A549 (cell line): ENCODE data around the gene SBK2. TPM values are rescaled to one million over a fixed set of nuclear protein-coding genes. Genes with fewer than 3 reads are reported as not detected.
A peak's percentile ranks its signal among the peaks of the same experiment; 100 is the strongest.
"Not testable (repeated sequence)": the region's sequence is repeated elsewhere in the genome, so short reads cannot be mapped to it uniquely, and the experiment has no call there.

ENCODE experiments used
- ATAC-seq, 2 experiments: fragments of 200-7000 bp in 1 of 2; fragments of >200 bp in 1 of 2; cut with Nextera tagmentation in 1 of 2; cut with Tn5 transposase in 1 of 2; 3 replicates each; pipeline versions ENCODE4 v1.8.0 to v1.9.1; 2018 to 2020; ENCODE audit warnings: mild to moderate bottlenecking in 1 of 2, moderate library complexity in 1 of 2
- CTCF ChIA-PET: fragments of 300-600 bp; sonication (Branson Sonifier 250); formaldehyde crosslinking; extraction: SDS; loops from one replicate; lab custom pipeline; 2021; ENCODE audit warnings: antibody characterized with exemption, inconsistent platforms; lab: Yijun Ruan, JAX
- POLR2A ChIA-PET: fragments of 350-600 bp; formaldehyde crosslinking; extraction: SDS; loops from one replicate; lab custom pipeline; 2021; ENCODE audit warnings: antibody characterized with exemption, inconsistent platforms; lab: Yijun Ruan, JAX
- DNase-seq, 2 experiments: peaks; one replicate each; pipeline versions ENCODE4 v3.0.0 to v3.0.0-alpha.2; 2011 to 2016; ENCODE audit warnings: low read depth in 1 of 2, low spot score in 1 of 2
- FAIRE-seq: peaks from 2 replicates; lab custom pipeline; 2011; peaks lifted over from hg19 to GRCh38; lab: Jason Lieb, UNC
- H3K27ac ChIP-seq, 2 experiments: fragments of >200 bp; sonication (Bioruptor Twin); formaldehyde crosslinking; 3 replicates each; pipeline ENCODE4 v1.5.1; 2016 to 2017
- H3K4me1 ChIP-seq: fragments of >200 bp; sonication (Bioruptor Twin); formaldehyde crosslinking; 3 replicates; pipeline ENCODE4 v1.6.1; 2016
- H3K4me2 ChIP-seq: fragments of >200 bp; sonication (Bioruptor Twin); formaldehyde crosslinking; 3 replicates; pipeline ENCODE4 v1.6.1; 2016
- H3K4me3 ChIP-seq: fragments of >200 bp; sonication (Bioruptor Twin); formaldehyde crosslinking; 3 replicates; pipeline ENCODE4 v1.5.1; 2016
- H3K9me3 ChIP-seq: fragments of >200 bp; sonication (Bioruptor Twin); formaldehyde crosslinking; 3 replicates; pipeline ENCODE4 v1.6.1; 2016
- CTCF ChIP-seq: fragments of >200 bp; sonication (Bioruptor Twin); formaldehyde crosslinking; IDR thresholded peaks from 3 replicates; pipeline ENCODE4 v1.5.1; 2016
- FOXS1 ChIP-seq: fragments of 250-450 bp; sonication (Bioruptor Pico); IDR thresholded peaks from 2 replicates; pipeline ENCODE4 v1.5.0; 2020; ENCODE audit warnings: mild to moderate bottlenecking, moderate library complexity
- HDAC2 ChIP-seq: fragments of 200-600 bp; sonication (generic); IDR thresholded peaks from 2 replicates; pipeline ENCODE4 v1.6.1; 2016
- HMGXB4 ChIP-seq: fragments of 250-450 bp; sonication (Bioruptor Pico); IDR thresholded peaks from 2 replicates; pipeline ENCODE4 v1.5.0; 2021; ENCODE audit warnings: mild to moderate bottlenecking, moderate library complexity, borderline replicate concordance
- HOXB13 ChIP-seq: fragments of 250-450 bp; sonication (Bioruptor Pico); IDR thresholded peaks from 2 replicates; pipeline ENCODE4 v1.5.0; 2020; ENCODE audit warnings: low read depth, mild to moderate bottlenecking, moderate library complexity
- JUN ChIP-seq, 2 experiments: fragments of >200 bp; sonication (Bioruptor Twin); formaldehyde crosslinking; IDR thresholded peaks; 2 replicates in 1 of 2; 3 replicates in 1 of 2; pipeline ENCODE4 v1.6.1; 2016 to 2017
- MAX ChIP-seq: IDR thresholded peaks from 2 replicates; pipeline ENCODE4 v1.6.1; 2012
- MAZ ChIP-seq: fragments of 150-350 bp; IDR thresholded peaks from 2 replicates; pipeline ENCODE4 v1.6.1; 2014; ENCODE audit warnings: antibody characterized with exemption, low read depth, low read length, borderline replicate concordance
- PHF8 ChIP-seq: fragments of 200-600 bp; sonication (generic); IDR thresholded peaks from 2 replicates; pipeline ENCODE4 v1.6.1; 2016; ENCODE audit warnings: low read depth, mild to moderate bottlenecking, antibody characterized with exemption, moderate library complexity, borderline replicate concordance
- POLR2A ChIP-seq: IDR thresholded peaks from 2 replicates; pipeline ENCODE4 v1.6.1; 2012; ENCODE audit warnings: mild to moderate bottlenecking, low read length
- REST ChIP-seq: fragments of 200-600 bp; sonication (generic); IDR thresholded peaks from 2 replicates; pipeline ENCODE4 v1.6.1; 2016; ENCODE audit warnings: antibody characterized with exemption, mild to moderate bottlenecking, moderate library complexity
- TFCP2L1 ChIP-seq: fragments of 250-450 bp; sonication (Bioruptor Pico); IDR thresholded peaks from 2 replicates; pipeline ENCODE4 v1.5.0; 2021; ENCODE audit warnings: mild to moderate bottlenecking
- ZSCAN20 ChIP-seq: fragments of 250-450 bp; sonication (Bioruptor Pico); IDR thresholded peaks from 2 replicates; pipeline ENCODE4 v1.8.0; 2022; ENCODE audit warnings: mild to moderate bottlenecking, moderate library complexity
- WGBS: methylation state at CpG from one replicate; pipeline ENCODE4 v1.1.6; 2017; ENCODE audit errors: missing lambda C conversion rate; 5-methylcytosine and 5-hydroxymethylcytosine counted together
- polyA plus RNA-seq, 4 experiments: library from polyadenylated mRNA; depleted of rRNA in 3 of 4; stranded (reverse); fragments of >200 nt; fragmentation: RNase III in 1 of 4; extraction: RNeasy Plus Mini Kit Qiagen cat#74134 plus additional on column Dnase treatment in 1 of 4; gene quantifications; 2 replicates in 3 of 4; 3 replicates in 1 of 4; pipeline ENCODE4 v1.2.3, GENCODE V29; 2011 to 2017

Gene SBK2
- polyA plus RNA-seq, 2 of the 4 experiments (the other 2 are of a cell fraction) = 0.89 to 1.1 TPM

GRCh38 chr19:55584871-55585270 lies 47.9 kb upstream of the SBK2 start:
- no peak for TF ChIP-seq ZSCAN20 (CRISPR knock-in tag)
- TF ChIP-seq FOXS1 (CRISPR knock-in tag) = no peak
- TF ChIP-seq REST = no peak
- TF ChIP-seq TFCP2L1 (CRISPR knock-in tag) = no peak
- TF ChIP-seq HMGXB4 = no peak
- no peak for TF ChIP-seq HOXB13
- TF ChIP-seq JUN (IDR thresholded peaks at IDR 0.05) = no peak
- TF ChIP-seq CTCF = no peak
- no peak for TF ChIP-seq MAZ
- no peak for TF ChIP-seq POLR2A
- TF ChIP-seq PHF8 = no peak
- TF ChIP-seq HDAC2 = no peak
- no peak overlapping the region for H3K27ac ChIP-seq
- CTCF ChIA-PET = interaction anchor here (0.9 to 3.4 kb wide), 4 partner anchors 14 to 117 kb away, joined by 3 to 17 read pairs (median 4); partner anchors contain the start of gene FIZ1
- no peak overlapping the region for H3K4me3 ChIP-seq
- H3K4me2 ChIP-seq = no peak overlapping the region
- ATAC-seq = no peak
- no peak for FAIRE-seq
- H3K4me1 ChIP-seq = peaks cover 34% of the 10 kb centered on the region
- POLR2A ChIA-PET = interaction anchor here (0.8 to 1.4 kb wide), 3 partner anchors 15 to 108 kb away, joined by 3 to 7 read pairs (median 3); partner anchors contain the start of genes FIZ1, ZNF628 and ZNF865
- no peaks in the 10 kb centered on the region for H3K9me3 ChIP-seq
- 93% methylated on average over 11 of the region's 11 CpGs for WGBS
- DNase-seq = no peak

GRCh38 chr19:55583897-55584296 lies 47.0 kb upstream of the SBK2 start:
- peaks cover 39% of the 10 kb centered on the region for H3K4me1 ChIP-seq
- WGBS = 90% methylated on average over 8 of the region's 8 CpGs
- CTCF ChIA-PET = interaction anchor here (0.7 to 3.4 kb wide), 6 partner anchors 9 to 116 kb away, joined by 3 to 17 read pairs (median 4); partner anchors contain the start of gene FIZ1
- FAIRE-seq, DNase-seq, H3K4me2 ChIP-seq, H3K27ac ChIP-seq, ATAC-seq, H3K9me3 ChIP-seq, H3K4me3 ChIP-seq: not testable (repeated sequence)
- POLR2A ChIA-PET = interaction anchor here (1.1 to 1.4 kb wide), 2 partner anchors 15 to 21 kb away, joined by 3 read pairs; partner anchors contain the start of genes FIZ1 and ZNF865

- ATAC-seq, FAIRE-seq, DNase-seq, H3K9me3 ChIP-seq, H3K4me3 ChIP-seq: not testable (repeated sequence)
- Histone ChIP-seq H3K27ac (peak overlapping the region; percentile 99 to 100), H3K4me1 (peaks cover 39% of the 10 kb centered on the region), H3K4me2 (peak overlapping the region; percentile 85)
- CTCF ChIA-PET = interaction anchor here (0.6 to 3.0 kb wide), 8 partner anchors 24 to 441 kb away, joined by 3 to 20 read pairs (median 6); partner anchors contain the start of gene ZNF865
- POLR2A ChIA-PET = interaction anchor here (1.1 to 2.7 kb wide), 6 partner anchors 17 to 62 kb away, joined by 4 to 22 read pairs (median 9); partner anchors contain the start of genes FIZ1, ZNF524 and ZNF865
- WGBS = 42% methylated on average over 4 of the region's 4 CpGs
- 0 out of 2 replicates have a peak, but pooled peaks have one; percentile 1 for TF ChIP-seq MAX
These were observed 45.4 kb upstream of the SBK2 start for GRCh38 chr19:55582284-55582683.
